ENCODE data around the gene ZMYND12.

Gene ZMYND12

GRCh38 chr1:42386051-42386450 is 69.8 kb downstream of the ZMYND12 start:
- DNase-seq = no peak

GRCh38 chr1:42385283-42385682 is 70.5 kb downstream of the ZMYND12 start:
- no peak for DNase-seq

DNA sequence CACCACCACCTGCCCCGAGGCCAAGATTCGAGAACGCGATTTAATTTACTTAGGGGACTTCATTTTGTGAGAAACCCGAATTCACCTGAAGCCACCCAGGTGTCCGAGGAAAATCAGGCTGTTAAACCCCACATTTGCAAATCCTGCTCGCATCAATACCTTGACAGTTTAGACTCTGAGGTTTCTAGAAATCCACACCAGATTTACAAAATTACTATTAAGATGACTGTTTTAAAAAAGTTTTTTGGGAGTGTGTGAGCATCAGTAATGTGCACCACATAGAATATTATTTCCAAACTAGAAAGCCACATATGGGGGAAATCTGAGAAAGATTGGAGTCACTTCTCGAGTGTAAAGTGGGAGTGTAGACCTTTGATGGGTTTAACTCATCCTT is 74.5 kb downstream of the ZMYND12 start:
- no peak for DNase-seq

DNA sequence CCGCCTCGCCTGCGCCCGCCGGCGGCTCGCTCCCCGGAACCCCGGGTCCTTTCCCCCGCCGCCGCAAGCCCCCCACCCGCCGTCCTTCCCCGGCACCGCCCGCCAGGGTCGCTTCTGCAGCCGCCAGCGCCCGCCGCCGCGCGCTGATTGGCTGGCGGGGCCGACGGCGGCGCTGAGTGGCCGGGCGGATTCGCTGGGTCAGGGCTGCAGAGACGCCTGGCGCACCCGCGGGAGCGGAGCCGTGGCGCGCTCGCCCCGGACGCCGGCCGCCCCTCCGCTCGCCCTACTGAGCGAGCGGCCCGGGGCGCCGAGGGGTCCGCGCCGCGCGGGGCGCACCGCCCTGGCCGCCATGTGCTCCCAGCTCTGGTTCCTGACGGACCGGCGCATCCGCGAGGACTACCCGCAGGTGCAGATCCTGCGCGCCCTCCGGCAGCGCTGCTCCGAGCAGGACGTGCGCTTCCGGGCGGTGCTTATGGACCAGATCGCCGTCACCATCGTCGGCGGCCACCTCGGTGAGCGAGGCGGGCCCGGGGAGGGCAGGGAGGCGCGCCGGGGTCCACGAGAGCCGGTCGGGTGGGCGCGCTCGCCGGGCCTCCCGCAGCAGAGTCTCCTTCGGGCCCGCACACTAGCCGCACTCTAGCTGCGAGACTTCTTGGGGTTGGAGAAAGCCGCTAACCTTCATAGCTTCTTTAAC is 75.1 kb downstream of the ZMYND12 start, which contains the start of gene RIMKLA:
Gene RIMKLA, plus strand, starts transcription at position 207 of the 694 bp plus-strand sequence. Its CDS starts 143 bp downstream, at position 350.
- peak; percentile 61 for DNase-seq

All from right hindlimb (tissue), 1 donor.